Central memory CD4-positive, alpha-beta T cell (primary cell): ENCODE measurements around the gene GPR61.

Experiments
- DNase-seq: peaks from one replicate; pipeline ENCODE4 v3.0.0; 2022

Gene GPR61

GRCh38 chr1:109573785-109574184 is 34.1 kb downstream of the GPR61 start:
- no peak for DNase-seq

- no peak for DNase-seq
These were observed 39.3 kb downstream of the GPR61 start for GRCh38 chr1:109578947-109579443.

GRCh38 chr1:109579491-109579890 is 39.8 kb downstream of the GPR61 start:
- no peak for DNase-seq

GRCh38 chr1:109582021-109582420 is 42.3 kb downstream of the GPR61 start:
- no peak for DNase-seq

GRCh38 chr1:109584766-109585165 is 45.1 kb downstream of the GPR61 start:
- DNase-seq = no peak

- DNase-seq = no peak
These were observed 46.4 kb downstream of the GPR61 start for GRCh38 chr1:109586055-109586454.

GRCh38 chr1:109589177-109589576 is 49.5 kb downstream of the GPR61 start:
- no peak for DNase-seq

- DNase-seq = no peak
These were observed 50.0 kb downstream of the GPR61 start for GRCh38 chr1:109589679-109590078.

GRCh38 chr1:109592916-109593315 is 53.2 kb downstream of the GPR61 start:
- DNase-seq = no peak

GRCh38 chr1:109595531-109595930 is 55.9 kb downstream of the GPR61 start:
- no peak for DNase-seq
